Thyroid gland (tissue), 4 donors: ENCODE results near the gene CPNE4.

Experiments used
- POLR2A ChIP-seq, 2 donors: fragments of 450-650 bp; IDR thresholded peaks; one replicate each; pipeline ENCODE4 v1.6.1; 2017; ENCODE audit warnings: antibody characterized with exemption in 2 of 2, mild to moderate bottlenecking in 2 of 2, moderate library complexity in 1 of 2
- TF ChIP-seq, protein P1 (sequence below), 6 experiments: fragments of 200-600 bp in 3 of 6; fragments of 450-650 bp in 3 of 6; sonication (generic) in 3 of 6; IDR thresholded peaks; one replicate each; pipeline ENCODE4 v1.5.1; 2016 to 2019; ENCODE audit warnings: antibody characterized with exemption in 6 of 6, mild to moderate bottlenecking in 2 of 6, inconsistent platforms in 1 of 6, moderate library complexity in 1 of 6

DNA sequence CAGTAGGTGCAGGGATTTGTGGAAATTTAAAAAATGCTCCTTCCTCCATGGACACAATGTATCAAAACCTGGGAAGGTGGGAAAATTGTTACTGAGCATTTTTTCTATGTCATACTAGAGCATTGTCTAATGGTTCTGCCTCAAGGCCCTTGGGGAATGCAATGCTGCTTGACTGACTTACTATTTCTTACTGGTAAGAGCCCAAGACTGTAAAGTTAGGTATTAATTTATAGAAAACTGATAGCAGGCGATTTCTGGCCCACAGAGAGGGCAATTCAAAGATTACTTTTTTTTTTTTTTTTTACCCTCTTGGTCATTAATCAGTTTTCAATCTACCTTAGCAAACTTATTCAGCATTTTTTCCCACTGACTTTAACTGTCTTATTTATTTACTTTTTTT, 493.5 kb downstream of the CPNE4 start:
- TF ChIP-seq POLR2A (IDR thresholded peaks at IDR 0.05) = no peak
- TF ChIP-seq, protein P1, sequence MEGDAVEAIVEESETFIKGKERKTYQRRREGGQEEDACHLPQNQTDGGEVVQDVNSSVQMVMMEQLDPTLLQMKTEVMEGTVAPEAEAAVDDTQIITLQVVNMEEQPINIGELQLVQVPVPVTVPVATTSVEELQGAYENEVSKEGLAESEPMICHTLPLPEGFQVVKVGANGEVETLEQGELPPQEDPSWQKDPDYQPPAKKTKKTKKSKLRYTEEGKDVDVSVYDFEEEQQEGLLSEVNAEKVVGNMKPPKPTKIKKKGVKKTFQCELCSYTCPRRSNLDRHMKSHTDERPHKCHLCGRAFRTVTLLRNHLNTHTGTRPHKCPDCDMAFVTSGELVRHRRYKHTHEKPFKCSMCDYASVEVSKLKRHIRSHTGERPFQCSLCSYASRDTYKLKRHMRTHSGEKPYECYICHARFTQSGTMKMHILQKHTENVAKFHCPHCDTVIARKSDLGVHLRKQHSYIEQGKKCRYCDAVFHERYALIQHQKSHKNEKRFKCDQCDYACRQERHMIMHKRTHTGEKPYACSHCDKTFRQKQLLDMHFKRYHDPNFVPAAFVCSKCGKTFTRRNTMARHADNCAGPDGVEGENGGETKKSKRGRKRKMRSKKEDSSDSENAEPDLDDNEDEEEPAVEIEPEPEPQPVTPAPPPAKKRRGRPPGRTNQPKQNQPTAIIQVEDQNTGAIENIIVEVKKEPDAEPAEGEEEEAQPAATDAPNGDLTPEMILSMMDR (IDR thresholded peaks at IDR 0.05) = no peak
